Measurements from ENCODE around the gene ZBED4. TPM values are rescaled to one million over a fixed set of nuclear protein-coding genes. Genes with fewer than 3 reads are reported as not detected.

Gene ZBED4
- total and polyA plus RNA-seq, 8 donors: 12.8 to 19.8 (median 15.1) TPM

- Histone ChIP-seq H3K36me3 (no peaks in the 10 kb centered on the region), H3K27ac (no peak overlapping the region), H3K9me3 (no peaks in the 10 kb centered on the region), H3K27me3 (no peaks in the 10 kb centered on the region), H3K4me3 (no peak overlapping the region), H3K4me1 (peaks cover 16 to 46% of the 10 kb centered on the region in 2 donors)
- no peak for ATAC-seq
- DNase-seq: no peak
- no peak for TF ChIP-seq CTCF (IDR thresholded peaks at IDR 0.05)
- intact Hi-C loops (cut with DNase I): no loop called here
These were observed 3.3 kb downstream of the ZBED4 start for GRCh38 chr22:49856766-49857618.

- no peak for TF ChIP-seq CTCF (IDR thresholded peaks at IDR 0.05)
- DNase-seq (no peak), ATAC-seq (no peak)
- peaks cover 19 to 44% of the 10 kb centered on the region in 2 donors for H3K4me1 ChIP-seq
- no peak overlapping the region for H3K27ac ChIP-seq
- H3K4me3 ChIP-seq: no peak overlapping the region
- intact Hi-C loops (cut with DNase I): no loop called here
- no peaks in the 10 kb centered on the region for H3K27me3 ChIP-seq
- H3K36me3 ChIP-seq: no peaks in the 10 kb centered on the region
- H3K9me3 ChIP-seq: no peaks in the 10 kb centered on the region
These were observed 5.2 kb downstream of the ZBED4 start for GRCh38 chr22:49858827-49859226.

GRCh38 chr22:49861642-49862495 is 8.2 kb downstream of the ZBED4 start:
- Histone ChIP-seq H3K4me1 (peaks cover 2 to 23% of the 10 kb centered on the region in 2 donors), H3K4me3 (no peak overlapping the region), H3K27me3 (no peaks in the 10 kb centered on the region), H3K27ac (no peak overlapping the region), H3K36me3 (peaks cover 0 to 4% of the 10 kb centered on the region in 2 donors), H3K9me3 (peaks cover 0 to 18% of the 10 kb centered on the region in 2 donors)
- no peak for DNase-seq
- intact Hi-C loops (cut with DNase I): no loop called here
- peak; percentile 15 for ATAC-seq
- no peak for TF ChIP-seq CTCF (IDR thresholded peaks at IDR 0.05)

GRCh38 chr22:49862496-49862776 is 8.8 kb downstream of the ZBED4 start:
- intact Hi-C loops (cut with DNase I): no loop called here
- Histone ChIP-seq H3K27ac (no peak overlapping the region), H3K36me3 (peaks cover 0 to 10% of the 10 kb centered on the region in 2 donors), H3K9me3 (peaks cover 0 to 24% of the 10 kb centered on the region in 2 donors), H3K27me3 (no peaks in the 10 kb centered on the region), H3K4me3 (no peak overlapping the region), H3K4me1 (peaks cover 2 to 21% of the 10 kb centered on the region in 2 donors)
- no peak for TF ChIP-seq CTCF (IDR thresholded peaks at IDR 0.05)
- ATAC-seq: peak; percentile 91
- DNase-seq: peak in 1 of 4 donors; percentile 64

- H3K9me3 ChIP-seq: peaks cover 0 to 24% of the 10 kb centered on the region in 2 donors
- no peaks in the 10 kb centered on the region for H3K27me3 ChIP-seq
- peaks cover 0 to 14% of the 10 kb centered on the region in 2 donors for H3K36me3 ChIP-seq
- H3K27ac ChIP-seq: no peak overlapping the region
- H3K4me1 ChIP-seq: peaks cover 2 to 21% of the 10 kb centered on the region in 2 donors
- ATAC-seq: no peak
- DNase-seq: no peak
- no peak overlapping the region for H3K4me3 ChIP-seq
- no peak for TF ChIP-seq CTCF (IDR thresholded peaks at IDR 0.05)
- intact Hi-C loops (cut with DNase I): no loop called here
These were observed 10.3 kb downstream of the ZBED4 start for GRCh38 chr22:49863931-49864330.
